GM20431 (cell line): Measurements from ENCODE around the gene PHB1.

ENCODE experiments used
- in situ Hi-C: fragments of 300-500 bp; cut with MseI, MboI; formaldehyde crosslinking; loops from one replicate; pipeline ENCODE4 v1.15.0; 2020; ENCODE audit warnings: low sequenced_read_pairs; ENCODE audit not compliant: unreplicated experiment

Gene PHB1

DNA sequence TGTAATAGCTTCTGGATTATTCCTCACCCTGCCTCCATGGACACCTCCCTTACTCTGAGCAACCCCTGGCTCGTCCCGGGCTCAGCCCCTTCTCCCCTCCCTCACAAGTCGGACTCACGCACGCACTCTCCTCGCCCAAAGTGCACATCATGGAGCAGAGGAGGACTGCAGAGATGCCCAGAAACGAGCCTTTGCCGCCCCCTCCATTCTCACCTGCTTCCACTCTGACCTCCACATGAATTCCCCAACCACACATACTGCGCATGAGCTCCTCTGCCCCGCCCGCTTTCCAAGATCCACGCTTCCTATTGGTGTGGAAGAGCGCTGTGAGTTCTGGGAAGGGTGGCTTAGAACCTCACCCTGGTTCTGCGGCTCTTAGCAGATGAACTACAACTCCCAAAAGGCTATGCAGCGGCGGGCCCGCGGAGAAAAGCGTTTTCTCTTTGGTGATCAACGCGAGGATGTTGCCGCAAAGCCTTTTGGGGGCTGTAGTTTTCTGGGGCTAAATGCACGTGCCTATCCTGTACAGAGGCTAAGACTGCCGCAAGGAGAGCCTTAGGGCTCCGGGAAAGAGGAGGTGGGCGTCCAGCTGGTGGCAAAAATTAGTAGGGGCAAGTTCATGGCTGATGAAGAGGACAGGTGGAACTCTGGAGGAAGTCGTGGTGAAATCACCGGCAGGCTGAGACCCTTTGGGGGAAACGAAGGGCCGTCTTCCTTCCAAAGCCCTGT, at the start of gene PHB1:
TSS of gene PHB1 (minus strand) at position 261 of the 729 bp plus-strand sequence. CDS start 1,618 bp downstream, outside the sequence.
- in situ Hi-C loops, result no loop called here

DNA sequence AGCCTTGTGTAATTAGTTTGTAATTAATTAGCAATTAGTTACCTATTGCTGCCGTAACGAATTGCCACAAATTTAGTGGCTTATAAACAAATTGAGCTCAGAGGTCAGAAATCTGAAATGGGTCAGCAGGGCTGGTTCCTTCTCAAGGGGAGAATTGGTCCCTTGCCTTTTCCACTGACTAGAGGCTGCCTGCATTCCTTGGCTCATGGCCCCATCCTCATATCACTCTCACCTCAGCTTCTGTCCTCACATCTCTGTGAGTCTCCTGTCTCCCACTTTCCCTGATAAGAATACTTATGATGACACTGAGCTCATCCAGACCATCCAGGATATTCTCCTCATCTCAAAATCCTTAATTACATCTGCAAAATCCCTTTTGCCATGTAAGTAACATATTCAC, 49.4 kb upstream of the PHB1 start:
- in situ Hi-C loops, result no loop called here

DNA sequence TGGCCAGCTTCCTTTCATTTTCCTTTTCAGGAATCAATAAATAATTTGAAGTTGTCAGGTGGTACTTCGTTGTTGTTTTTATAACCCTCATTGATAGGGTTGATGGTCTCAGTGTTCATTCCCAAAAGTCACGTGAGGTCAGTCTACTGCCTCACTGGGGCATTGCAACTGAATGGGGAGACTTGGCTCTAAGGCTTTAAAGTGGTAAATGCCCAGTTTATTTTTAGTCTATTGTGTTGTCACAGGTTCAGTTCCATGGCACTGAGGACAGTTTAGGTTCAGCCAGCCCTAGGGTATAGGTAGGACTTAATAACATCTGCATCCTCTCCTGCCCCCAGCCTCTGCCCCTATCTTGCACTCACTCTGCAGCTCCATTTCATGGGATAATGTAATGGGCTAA, 46.9 kb upstream of the PHB1 start:
- in situ Hi-C loops, result no loop called here

GRCh38 chr17:49460401-49460800, 45.7 kb upstream of the PHB1 start:
- in situ Hi-C loops, result no loop called here

DNA sequence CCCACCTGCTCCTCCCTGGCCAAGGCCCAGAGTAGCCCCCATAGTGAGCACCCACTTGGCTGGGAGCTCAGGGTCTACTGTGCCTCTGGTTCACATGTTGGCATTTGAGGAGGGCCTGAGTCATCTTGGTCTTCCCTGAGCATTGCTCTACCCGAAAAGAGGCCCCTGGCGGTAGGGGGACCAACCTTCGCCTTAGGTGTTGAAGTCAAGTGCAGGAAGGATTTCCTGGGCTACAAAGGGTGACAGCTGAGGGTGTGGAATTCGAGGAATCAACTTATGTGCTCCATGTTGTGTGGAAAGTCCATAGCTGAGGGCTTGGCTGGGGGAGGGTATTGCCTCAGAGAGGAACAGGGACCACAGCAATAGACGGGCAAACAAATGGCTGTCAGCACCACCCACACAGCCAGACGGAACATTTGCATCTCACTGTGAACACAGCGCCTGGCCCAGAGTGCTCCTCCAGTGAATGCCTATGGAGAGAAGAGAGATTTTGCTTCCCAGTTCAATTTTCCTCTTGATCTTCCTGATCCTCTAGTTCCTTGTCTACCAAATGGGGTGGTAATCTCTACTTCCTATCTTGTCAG, 44.8 kb upstream of the PHB1 start:
- in situ Hi-C loops, result no loop called here

DNA sequence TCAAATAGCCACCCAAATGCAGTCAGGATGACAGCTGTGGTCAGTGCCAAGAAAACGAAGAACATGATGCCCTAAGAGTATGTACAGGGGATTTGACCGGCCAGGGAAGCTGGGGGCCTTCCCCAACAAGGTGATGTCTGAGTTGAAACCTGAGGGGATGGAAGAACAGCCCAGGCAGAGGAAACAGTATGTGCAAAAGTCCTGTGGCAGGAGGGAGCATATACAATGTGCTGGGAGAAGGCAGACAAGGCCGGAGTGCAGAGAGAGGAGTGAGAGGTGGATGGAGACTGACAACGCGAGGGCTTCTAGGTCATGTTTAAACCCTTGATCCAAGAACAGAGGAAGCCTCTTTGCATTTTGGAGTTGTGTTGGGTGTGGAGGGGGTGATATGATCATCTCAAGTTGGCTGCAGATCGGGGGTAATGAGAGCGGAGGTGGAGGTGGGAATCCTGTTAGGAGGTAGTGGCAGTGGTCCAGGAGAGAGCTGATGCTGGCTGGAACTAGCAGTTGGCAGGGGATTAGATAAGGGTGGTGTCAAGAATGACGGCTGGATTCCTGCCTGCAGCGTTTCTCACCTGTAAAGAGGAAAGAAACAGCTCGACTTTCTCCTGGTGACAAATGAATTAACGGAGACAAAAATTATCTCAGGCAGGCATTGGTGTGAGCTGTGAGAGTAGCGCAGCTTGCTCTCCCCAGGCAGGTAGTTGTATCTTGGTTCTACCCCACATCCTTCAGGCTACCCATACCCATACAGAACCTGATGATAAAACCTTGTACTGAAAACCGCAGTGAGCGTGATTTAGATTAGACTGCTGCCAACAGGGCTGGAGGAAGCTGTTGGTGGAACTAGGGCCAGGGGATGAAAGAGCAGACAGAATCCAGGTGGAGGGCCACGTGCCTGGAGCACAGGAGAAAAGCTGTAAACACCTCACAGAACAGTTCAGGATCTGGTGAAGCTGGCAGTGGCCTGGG, 43.2 kb upstream of the PHB1 start:
- in situ Hi-C loops, result no loop called here

- in situ Hi-C loops, result no loop called here
Measured at GRCh38 chr17:49456183-49456965, 41.7 kb upstream of the PHB1 start.

DNA sequence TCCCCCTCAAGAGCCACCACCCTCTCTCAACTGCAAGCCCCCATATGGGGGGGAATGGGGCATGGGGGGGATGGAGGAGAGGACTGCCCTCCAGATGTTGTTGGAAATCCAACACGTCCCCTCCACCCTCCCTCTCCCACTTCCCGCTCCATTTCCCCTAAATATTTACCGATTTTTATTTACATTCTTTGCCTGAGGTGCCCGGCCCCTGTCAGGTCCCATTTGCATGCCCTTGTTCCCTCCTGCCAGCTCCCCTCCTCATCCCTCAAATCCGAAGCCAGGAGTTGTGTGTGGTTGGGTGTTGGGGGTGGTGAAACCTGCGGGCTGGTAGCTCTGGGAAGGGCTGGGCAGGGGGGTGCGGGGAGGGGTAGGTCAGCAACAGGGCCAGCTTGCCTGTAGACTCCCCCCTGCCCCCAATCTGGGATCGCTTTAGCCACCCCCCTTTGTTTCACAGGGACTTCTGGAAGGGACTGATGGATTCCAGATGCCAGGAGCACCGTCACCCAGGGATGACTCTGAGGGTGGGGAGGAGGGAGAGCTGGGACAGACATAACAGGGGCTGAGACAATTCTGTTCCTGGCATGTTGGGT, 40.7 kb upstream of the PHB1 start:
- in situ Hi-C loops, result no loop called here

- in situ Hi-C loops, result no loop called here
Measured at GRCh38 chr17:49454050-49454449, 39.4 kb upstream of the PHB1 start.

- in situ Hi-C loops, result no loop called here
Measured at GRCh38 chr17:49452661-49453060, 38.0 kb upstream of the PHB1 start.

- in situ Hi-C loops, result no loop called here
Measured at GRCh38 chr17:49452201-49452600, 37.5 kb upstream of the PHB1 start.

DNA sequence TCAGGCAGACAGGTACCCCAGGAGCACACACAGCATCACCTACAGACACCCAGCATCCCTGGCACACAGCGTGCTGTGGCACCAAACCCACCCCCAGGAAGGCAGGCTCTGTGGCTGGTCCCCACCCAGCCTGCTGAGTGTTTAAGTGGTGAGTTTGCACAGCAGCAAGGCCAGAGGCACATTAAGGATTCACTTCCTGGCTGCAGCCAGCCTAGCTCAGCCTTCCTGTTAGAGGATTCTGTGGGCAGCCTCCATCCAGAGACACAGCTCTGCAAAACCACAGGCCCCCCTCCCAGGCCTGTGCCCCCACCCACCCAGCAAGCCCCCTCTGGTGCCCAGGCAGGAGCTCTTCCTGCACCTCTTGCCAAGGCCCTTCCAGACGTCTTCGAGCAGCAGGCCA, 36.1 kb upstream of the PHB1 start:
- in situ Hi-C loops, result no loop called here

DNA sequence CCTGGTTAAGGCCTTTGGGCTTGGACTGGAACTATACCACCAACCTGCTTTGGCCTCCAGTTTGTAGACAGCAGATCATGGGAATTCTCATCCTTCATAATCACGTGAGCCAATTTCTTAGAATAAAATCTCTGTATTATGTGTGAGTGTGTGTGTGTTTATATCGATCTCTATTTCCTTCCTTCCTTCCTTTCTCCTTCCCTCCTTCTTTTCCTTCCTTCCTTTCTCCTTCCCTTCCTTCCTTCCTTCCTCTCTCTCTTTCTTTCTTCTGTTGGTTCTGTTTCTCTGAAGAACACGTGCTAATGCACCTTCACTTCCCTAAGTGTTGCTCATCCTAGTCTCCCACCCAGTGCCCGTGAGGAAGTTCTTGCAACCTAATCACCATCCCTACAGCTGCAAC, 35.5 kb upstream of the PHB1 start:
- in situ Hi-C loops, result no loop called here

DNA sequence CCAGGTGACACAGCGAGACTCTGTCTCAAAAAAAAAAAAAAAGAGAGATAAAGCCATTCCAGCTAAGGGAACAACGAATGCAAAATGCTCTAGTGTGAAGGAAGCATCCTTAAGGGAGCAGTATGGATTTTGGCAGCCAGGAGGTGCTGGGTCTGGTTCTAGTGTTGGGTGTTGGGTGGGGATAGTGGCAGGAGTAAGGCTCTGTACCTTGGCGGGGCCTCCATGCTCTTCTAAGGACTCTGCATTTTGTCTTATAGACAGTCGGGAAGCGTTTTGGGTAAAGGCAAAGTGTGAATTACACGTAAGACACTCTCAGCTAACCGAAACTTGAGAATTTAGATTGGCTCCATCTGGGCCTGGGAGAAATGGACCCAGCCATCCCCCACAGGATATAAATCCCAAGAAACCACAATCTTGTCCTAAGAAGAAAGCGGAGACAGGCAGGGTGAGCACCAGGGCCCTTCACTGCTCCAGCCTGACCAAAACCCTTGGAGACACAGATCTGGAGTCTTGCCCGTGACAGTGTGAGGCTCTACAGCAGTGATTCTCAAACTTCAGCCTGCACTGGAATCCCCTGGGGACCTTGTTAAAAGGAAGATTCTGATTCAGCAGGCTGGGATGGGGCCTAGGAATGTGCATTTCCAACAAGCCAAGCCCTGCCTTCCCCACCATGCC, 33.1 kb upstream of the PHB1 start:
- in situ Hi-C loops, result loop anchor here (10.0 kb wide), 1 partner anchor 107 kb away; no protein-coding TSS in a partner anchor

DNA sequence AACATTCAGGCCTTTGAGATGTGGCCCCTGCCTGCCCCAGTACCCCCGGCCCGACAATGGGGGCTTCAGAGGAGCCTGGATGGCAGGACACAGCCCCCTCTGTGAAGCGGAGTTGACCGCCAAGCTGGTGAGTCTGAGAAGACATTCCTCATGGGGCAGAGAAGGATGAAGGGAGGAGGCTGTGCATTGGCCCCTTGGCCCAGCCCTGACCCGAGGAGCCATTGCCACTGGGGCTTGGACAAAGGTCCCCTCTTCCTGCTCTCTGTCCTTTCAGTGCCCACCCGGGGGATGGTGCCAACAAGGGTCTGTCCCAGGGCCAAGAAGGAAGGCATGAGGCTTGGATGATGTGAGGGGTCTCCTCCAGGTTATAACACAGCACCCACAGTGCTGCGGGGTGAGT, 30.9 kb upstream of the PHB1 start:
- in situ Hi-C loops, result loop anchor here (10.0 kb wide), 1 partner anchor 109 kb away; no protein-coding TSS in a partner anchor

DNA sequence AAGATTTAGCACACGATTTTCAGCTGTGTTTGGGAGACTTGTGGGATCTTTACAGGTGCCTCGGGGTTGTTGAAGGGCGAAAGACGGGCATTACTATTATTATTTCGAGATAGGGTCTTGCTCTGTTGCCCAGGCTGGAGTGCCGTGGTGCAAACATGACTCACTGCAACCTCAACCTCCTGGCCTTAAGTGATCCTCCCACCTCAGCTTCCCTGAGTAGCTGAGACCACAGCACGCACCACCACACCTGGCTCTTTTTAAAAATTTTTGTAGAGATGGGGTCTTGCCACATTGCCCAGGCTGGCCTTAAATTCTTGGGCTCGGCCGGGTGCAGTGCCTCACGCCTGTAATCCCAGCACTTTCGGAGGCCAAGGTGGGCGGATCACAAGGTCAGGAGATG, 29.7 kb upstream of the PHB1 start:
- in situ Hi-C loops, result loop anchor here (10.0 kb wide), 1 partner anchor 110 kb away; no protein-coding TSS in a partner anchor

DNA sequence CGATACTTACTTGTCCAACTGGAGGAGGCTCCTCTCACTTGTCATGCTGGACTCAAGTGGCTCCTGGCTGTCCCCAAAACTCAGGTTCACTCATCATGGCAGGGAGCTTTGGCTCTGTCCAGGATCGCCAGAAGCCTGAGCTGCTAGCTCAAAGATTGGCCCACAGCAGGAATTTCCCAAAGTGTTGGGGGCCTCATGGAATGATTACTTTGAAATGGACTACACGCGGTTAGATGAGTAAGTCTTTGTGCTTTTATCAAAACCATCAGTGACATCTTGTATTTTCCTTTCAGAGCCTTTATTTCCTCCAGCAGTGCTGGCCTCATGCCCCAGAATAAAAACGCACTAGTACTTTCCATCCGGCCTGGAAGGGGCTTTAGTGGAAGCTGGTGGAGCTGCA, 29.2 kb upstream of the PHB1 start:
- in situ Hi-C loops, result loop anchor here (10.0 kb wide), 1 partner anchor 111 kb away; no protein-coding TSS in a partner anchor

- in situ Hi-C loops, result loop anchor here (10.0 kb wide), 1 partner anchor 113 kb away; no protein-coding TSS in a partner anchor
Measured at GRCh38 chr17:49442041-49442440, 27.4 kb upstream of the PHB1 start.

DNA sequence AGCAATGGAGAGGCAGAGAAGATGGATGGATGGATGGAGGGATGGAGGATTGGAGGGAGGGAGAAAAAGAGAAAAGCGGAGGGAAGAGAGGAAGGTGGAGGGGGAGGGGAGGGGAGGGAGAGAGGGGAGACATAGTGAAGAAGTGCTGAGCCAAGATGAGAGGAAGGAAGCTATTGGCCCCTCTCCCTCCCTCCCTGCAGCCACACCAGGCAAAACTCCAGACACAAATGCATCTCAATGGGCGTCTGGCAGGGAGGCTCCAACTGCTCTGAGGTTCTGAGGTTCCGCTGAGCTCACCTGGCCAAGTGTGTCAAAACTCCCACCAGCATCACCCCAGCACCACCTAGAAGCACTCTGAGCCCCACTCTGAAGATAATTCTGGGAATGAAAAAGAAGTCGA, 26.9 kb upstream of the PHB1 start:
- in situ Hi-C loops, result loop anchor here (10.0 kb wide), 1 partner anchor 113 kb away; no protein-coding TSS in a partner anchor
